GM18867 (cell line): ENCODE data around the gene MARCHF9.

Source experiments
- ATAC-seq: cut with Tn5 transposase; IDR thresholded peaks from one replicate; pipeline ENCODE4 v1.9.1; 2021; ENCODE audit warnings: mild to moderate bottlenecking, moderate library complexity; ENCODE audit not compliant: unreplicated experiment

The MARCHF9 gene

DNA sequence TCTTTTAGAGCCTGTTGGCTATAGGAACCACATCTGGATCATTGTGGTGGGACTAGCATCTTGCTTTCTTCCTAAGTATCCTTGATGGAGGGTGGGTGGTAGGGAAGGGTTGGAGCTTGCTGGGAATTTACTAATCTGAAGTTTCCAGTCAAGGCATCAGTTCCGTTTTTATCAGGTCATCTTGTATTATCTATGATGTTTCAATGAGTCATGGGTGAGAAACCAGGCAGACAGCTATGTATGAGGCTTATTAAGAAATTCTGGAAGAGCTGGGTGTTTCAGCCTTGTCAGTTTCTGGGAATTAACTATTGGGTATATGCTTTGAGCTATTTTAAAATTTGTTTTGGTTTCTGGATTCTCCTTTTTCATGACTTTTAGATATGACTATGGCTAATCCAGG lies 39.0 kb downstream of the MARCHF9 start:
- no peak for ATAC-seq

DNA sequence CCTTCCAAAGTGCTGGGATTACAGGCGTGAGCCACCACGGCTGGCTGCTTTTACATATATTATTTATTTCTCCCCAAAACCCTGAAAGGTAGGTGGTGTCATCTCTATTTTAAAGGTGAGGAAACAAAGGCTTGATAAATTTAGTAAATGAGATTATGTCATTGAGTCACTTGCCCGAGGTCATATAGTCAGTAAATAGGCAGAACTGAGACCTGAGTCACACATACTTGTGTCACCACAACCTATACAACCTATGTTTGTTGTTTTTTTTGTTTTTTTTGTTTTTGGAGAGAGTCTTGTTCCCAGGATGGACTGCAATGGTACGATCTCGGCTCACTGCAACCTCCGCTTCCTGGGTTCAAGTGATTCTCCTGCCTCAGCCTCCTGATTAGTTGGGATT lies 40.5 kb downstream of the MARCHF9 start:
- no peak for ATAC-seq

DNA sequence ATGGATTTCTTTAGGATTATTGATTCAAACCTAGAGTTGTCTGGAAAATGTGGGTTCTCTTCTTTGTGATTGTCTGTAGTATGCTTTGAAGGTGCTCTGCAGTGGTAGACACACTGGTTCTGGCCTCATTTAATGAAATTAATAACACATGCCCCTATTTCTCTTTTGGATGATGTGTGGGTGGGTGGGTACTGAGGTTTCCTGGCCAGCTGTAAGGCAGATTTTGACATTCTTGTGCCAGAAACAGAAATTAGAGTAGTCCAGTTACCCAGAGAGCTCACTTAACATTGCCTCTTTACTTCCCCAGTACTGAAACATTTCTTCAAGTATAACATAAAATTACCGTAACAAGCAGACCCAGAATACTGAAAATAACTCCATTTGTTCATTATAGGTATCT lies 42.1 kb downstream of the MARCHF9 start:
- ATAC-seq: no peak

DNA sequence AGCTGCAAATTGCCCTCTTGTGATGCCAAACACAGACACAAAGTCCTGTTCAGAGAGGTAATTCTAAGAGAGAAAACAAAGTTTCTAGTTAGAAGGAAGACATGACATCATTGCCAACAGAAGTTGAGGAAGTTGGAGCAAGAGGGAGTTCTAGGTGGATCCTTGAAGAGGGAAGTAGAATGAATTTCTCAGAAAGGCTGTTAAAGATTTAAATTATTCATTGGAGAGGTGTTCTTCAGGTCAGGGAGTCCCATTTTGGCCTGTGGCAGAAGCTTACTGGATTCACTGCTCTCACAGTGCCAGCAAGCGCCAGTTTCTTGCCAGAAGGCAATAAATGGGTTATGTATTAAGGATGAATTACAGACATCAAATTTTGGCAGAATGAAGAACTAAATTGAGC lies 43.0 kb downstream of the MARCHF9 start:
- ATAC-seq: no peak

DNA sequence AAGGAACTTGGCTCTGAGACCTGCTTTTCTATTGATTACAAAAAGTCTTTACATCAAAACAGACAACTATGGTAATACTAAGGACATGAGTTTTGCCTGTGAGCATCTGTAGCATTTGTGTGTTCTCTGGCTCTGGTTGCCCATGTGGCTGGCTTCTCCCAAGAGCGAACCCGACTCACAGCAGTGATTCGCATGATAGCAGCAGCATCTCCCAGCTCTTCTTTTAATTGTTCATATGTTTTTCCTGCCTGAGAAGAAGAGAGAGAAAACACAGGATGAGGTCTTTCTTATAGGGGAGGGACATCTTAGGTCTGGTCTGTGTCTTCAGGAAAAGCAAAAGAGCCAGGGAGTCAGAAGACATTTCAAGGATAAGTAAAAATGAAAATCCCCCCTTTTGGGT lies 46.1 kb downstream of the MARCHF9 start:
- ATAC-seq: no peak

DNA sequence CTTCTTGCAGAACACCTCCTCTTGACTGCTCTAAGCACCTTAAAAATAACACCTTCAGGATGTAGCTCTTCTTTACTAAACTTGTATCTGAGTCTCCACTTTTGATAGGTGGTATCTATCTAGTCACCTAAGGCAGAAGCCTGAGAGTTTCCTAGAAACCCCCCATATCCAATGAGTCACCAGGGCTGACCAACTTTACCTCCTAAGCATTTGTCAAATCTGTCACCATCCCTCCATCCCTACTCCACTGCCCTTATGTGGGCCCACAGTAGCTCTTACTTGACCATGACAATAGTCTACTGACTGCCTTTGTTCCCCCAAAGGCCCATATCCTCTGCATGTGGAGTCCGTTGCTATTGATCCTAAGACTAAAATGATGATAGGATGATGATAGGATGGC lies 47.7 kb downstream of the MARCHF9 start:
- ATAC-seq: no peak

DNA sequence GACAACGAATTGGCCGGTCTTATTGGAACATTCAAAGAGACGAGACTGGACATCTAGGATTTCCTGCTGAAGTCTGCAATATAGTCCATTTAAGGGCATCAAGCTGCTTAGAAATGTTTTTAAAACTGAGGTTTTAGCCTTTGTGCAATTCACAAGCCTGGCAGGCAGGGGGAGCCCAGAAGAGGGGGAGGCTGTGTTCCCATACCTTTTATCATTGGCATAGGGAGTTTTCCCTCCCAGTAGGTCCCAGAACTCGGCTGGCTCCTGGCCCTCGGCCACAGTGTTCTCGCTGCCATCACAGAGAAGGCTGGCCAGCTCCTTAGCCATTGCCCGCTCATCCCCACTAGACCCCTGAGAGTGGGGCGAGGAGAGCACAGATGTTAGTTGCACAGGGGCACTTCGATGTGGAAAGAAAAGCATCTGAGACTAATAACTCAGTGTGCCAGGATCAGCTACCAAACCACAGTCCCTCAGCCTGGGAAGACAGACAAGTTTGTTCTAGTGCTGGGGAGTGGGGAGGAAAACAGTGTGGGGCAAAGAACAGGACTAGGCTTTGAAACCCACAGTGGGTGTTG lies 48.5 kb downstream of the MARCHF9 start:
- ATAC-seq: no peak

DNA sequence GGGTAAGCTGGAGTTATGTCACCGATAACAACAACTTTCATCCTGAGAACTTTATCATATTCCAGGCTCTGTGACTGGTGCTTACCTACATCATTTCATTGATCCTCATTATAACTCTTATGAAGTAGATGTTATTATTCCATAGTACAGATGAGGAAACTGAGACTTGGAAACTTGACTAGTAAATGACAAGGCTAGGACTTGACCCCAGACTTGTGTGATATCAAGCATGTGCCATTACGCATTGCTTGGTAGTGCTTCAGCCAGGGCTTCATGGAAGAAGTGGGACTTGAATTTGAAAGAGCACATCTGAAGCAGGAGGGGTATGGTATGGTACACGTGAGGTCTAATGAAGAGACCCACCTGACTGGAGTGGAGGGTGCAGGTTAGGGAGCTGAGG lies 51.8 kb downstream of the MARCHF9 start:
- no peak for ATAC-seq

DNA sequence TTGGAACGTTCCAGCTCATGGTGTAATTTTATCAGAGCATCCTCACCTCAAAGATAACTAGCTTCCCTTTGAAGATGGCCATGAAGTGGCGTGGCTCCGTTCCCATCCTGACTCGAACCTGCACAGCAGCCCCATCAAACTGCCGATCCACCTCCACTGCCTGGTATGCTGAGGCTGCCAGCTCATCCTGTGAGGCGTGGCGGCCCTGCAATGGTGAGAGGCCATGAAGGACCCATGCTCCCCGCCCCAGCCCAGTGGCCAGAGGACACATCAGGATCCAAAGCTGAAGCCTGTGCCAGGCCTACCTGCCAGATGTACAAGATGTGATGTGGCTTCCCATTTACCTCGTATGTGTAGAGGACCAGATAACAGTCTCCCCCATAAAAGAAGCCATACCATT lies 52.4 kb downstream of the MARCHF9 start:
- ATAC-seq: no peak

DNA sequence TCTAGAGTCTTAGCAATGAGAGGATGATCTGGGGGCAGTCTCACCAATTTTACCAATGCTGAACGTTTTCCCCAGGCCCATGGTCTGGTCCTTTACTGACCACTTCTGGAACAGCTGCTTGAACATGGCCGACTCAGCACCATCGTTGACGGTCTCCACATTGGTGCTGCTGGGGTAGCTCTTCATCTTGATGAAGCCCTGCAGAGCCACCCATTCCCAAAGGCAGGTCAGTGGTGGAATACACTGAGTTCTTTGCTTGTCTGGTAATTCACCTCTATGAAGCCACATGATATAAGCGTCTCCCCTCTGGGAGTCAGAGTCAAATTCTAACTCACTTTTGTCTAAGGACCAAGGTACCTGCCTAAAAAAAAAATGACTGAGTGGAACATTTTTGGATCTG lies 53.4 kb downstream of the MARCHF9 start:
- ATAC-seq: no peak

DNA sequence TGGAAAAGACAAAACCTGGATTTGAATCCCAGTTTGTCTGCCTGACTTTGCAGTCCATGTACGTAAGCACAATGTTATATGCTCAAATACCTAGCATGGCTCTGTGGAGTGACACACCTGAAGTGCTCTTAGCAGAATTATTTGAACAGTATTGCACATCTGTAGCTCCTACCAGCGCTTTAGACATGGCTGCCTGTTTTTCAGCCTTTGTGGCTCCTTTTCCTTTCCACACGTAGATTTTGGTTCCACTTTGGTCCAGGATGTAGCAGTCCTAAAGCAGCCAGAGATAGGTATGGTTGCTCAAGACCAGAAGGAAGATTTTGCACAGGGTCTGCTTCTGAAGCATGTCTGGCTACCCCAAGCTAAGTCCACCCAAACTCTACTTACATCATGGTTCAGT lies 54.5 kb downstream of the MARCHF9 start:
- ATAC-seq: no peak
